CD4-positive, CD25-positive, alpha-beta regulatory T cell (primary cell): ENCODE measurements around the gene HK1. TPM values are rescaled to one million over a fixed set of nuclear protein-coding genes. Genes with fewer than 3 reads are reported as not detected.
A peak's percentile ranks its signal among the peaks of the same experiment; 100 is the strongest.

Experiments used
- ATAC-seq, 2 donors: fragments of 150-1000 bp; cut with Tn5 transposase; one replicate each; pipeline ENCODE4 v1.10.0; 2021; ENCODE audit warnings: low read depth in 2 of 2, moderate number of reproducible peaks in 2 of 2, moderate library complexity in 1 of 2
- DNase-seq, 3 donors: peaks; one replicate each; pipeline versions ENCODE4 v3.0.0 to v3.0.0-alpha.2; 2012 to 2022; ENCODE audit warnings: mixed read lengths in 1 of 3
- H3K27ac ChIP-seq: one replicate; pipeline ENCODE4 v1.7.0; 2013; ENCODE audit warnings: mild to moderate bottlenecking, low read length; ENCODE audit not compliant: insufficient read depth, poor library complexity, severe bottlenecking
- H3K27me3 ChIP-seq: one replicate; pipeline ENCODE4 v1.7.0; 2013; ENCODE audit warnings: low read length; ENCODE audit not compliant: control insufficient read depth, insufficient read depth
- H3K36me3 ChIP-seq: one replicate; pipeline ENCODE4 v1.7.0; 2013; ENCODE audit warnings: mild to moderate bottlenecking, low read length, moderate library complexity; ENCODE audit not compliant: control insufficient read depth, insufficient read depth
- H3K4me1 ChIP-seq: 2 replicates; pipeline ENCODE4 v1.7.0; 2013; ENCODE audit warnings: mild to moderate bottlenecking, low read length; ENCODE audit not compliant: insufficient read depth, control insufficient read depth, poor library complexity, severe bottlenecking
- H3K4me3 ChIP-seq: one replicate; pipeline ENCODE4 v1.7.0; 2013; ENCODE audit warnings: low read depth, mild to moderate bottlenecking, low read length, moderate library complexity
- H3K9me3 ChIP-seq, 2 experiments: 1 replicate in 1 of 2; 2 replicates in 1 of 2; pipeline ENCODE4 v1.7.0; 2013; ENCODE audit warnings: low read length in 2 of 2, mild to moderate bottlenecking in 1 of 2, moderate library complexity in 1 of 2; ENCODE audit not compliant: control insufficient read depth in 2 of 2
- H3K27ac Mint-ChIP-seq, 3 donors: one replicate each; pipeline ENCODE4 v1.8.0; 2020 to 2022; ENCODE audit warnings: mild to moderate bottlenecking in 3 of 3, mixed read lengths in 3 of 3, moderate library complexity in 2 of 3
- H3K27me3 Mint-ChIP-seq: one replicate; pipeline ENCODE4 v1.8.0; 2022; ENCODE audit warnings: mild to moderate bottlenecking, mixed read lengths
- H3K36me3 Mint-ChIP-seq: one replicate; pipeline ENCODE4 v1.8.0; 2020; ENCODE audit warnings: mixed read lengths
- H3K4me1 Mint-ChIP-seq, 4 donors: one replicate each; pipeline ENCODE4 v1.8.0; 2020 to 2022; ENCODE audit warnings: mixed read lengths in 4 of 4, mild to moderate bottlenecking in 1 of 4
- H3K4me3 Mint-ChIP-seq, 4 donors: one replicate each; pipeline ENCODE4 v1.8.0; 2020 to 2022; ENCODE audit warnings: mild to moderate bottlenecking in 4 of 4, mixed read lengths in 4 of 4, moderate library complexity in 3 of 4
- H3K9me3 Mint-ChIP-seq, 7 donors: one replicate each; pipeline ENCODE4 v1.8.0; 2020 to 2022; ENCODE audit warnings: mixed read lengths in 7 of 7, mild to moderate bottlenecking in 3 of 7, moderate library complexity in 2 of 7
- polyA plus RNA-seq, 4 donors: library from polyadenylated mRNA; unstranded; fragments of 300-500 nt; fragmentation: Illumina TruSeq; gene quantifications; one replicate each; pipeline ENCODE4 v1.2.3, GENCODE V29; 2021
- total RNA-seq: library from RNA; stranded (reverse); gene quantifications from one replicate; pipeline ENCODE4 v1.2.3, GENCODE V29; 2022

HK1 gene
- total and polyA plus RNA-seq, 5 donors from 2014 or later: 86.4 to 115 (median 102) TPM

DNA sequence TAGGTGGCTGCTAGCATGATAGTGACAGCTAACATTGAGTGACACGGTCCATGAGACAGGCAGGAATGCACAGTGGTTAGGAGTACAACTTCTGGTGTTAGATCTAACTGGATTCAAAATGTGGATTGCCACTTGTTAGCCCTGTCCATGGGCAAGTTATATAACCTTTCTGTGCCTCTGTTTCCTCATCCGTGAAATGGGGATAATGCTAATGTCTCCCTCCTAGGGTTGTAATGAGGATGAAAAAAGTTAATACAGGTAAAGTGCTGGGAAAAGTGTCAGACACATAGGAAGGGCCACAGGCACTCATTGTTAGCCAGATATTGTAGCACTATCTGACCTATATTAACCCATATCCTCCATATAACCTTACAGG, 96.6 kb downstream of the HK1 start:
- peaks cover 0 to 10% (median 10%) of the 10 kb centered on the region in 4 donors for H3K4me1 Mint-ChIP-seq
- H3K4me3 Mint-ChIP-seq: no peak overlapping the region
- no peaks in the 10 kb centered on the region for H3K27me3 Mint-ChIP-seq
- DNase-seq: no peak
- Histone ChIP-seq H3K4me3 (no peak overlapping the region), H3K9me3 (no peaks in the 10 kb centered on the region), H3K27ac (no peak overlapping the region), H3K4me1 (no peaks in the 10 kb centered on the region), H3K27me3 (no peaks in the 10 kb centered on the region), H3K36me3 (peaks cover 80% of the 10 kb centered on the region)
- peaks cover 52% of the 10 kb centered on the region for H3K36me3 Mint-ChIP-seq
- H3K27ac Mint-ChIP-seq: peak overlapping the region in 1 of 3 donors; percentile 86
- H3K9me3 Mint-ChIP-seq: no peaks in the 10 kb centered on the region
- ATAC-seq: no peak

DNA sequence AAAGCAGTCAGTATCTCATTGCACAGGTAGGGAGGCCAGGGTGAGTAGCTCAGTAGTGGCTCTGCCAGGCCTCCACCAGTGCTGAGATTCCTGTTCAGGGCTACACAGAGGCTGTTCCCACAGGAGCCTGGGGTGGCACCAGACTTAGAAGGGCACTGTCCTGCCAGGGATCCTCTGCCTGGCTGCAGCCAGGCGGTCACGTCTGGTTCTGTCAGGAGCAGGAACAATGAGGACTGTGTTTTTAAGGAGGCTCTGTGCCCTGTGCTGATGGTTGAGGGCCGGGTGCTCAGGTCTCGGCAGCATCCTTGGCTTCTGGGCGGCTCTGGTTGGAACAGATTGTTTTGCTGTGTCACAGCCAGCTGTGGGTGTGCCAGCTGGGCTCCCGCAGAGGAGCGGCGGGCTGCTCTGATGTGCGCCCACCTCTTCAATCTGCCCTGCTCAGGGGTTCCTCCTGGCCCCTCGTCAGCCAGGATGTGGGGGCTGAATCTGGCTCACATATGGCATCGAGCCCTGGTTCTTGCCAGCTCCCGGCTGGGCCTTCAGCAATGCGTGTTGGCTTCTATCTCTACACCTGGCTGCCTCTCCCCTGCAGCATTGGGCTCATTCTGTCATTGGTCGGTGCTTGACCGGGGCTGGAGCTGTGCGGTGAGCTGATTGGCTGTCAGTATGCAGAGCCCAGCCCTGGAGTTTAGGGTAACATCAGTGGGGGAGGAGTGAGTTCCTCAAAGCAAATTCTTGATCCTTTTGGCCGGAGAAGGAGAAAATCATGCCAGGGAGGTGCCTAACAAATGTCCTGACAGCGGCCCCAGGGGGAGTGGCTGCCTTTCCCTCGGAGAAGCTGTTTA, 97.2 kb downstream of the HK1 start:
- Mint-ChIP-seq H3K4me1 (peaks cover 0 to 10% (median 6%) of the 10 kb centered on the region in 4 donors), H3K27ac (peak overlapping the region in 2 of 3 donors; percentile 8 to 83), H3K4me3 (no peak overlapping the region), H3K27me3 (no peaks in the 10 kb centered on the region), H3K36me3 (peaks cover 51% of the 10 kb centered on the region), H3K9me3 (no peaks in the 10 kb centered on the region)
- ATAC-seq: no peak
- H3K9me3 ChIP-seq: no peaks in the 10 kb centered on the region
- H3K4me3 ChIP-seq: no peak overlapping the region
- DNase-seq: no peak
- no peak overlapping the region for H3K27ac ChIP-seq
- H3K27me3 ChIP-seq: no peaks in the 10 kb centered on the region
- no peaks in the 10 kb centered on the region for H3K4me1 ChIP-seq
- peaks cover 80% of the 10 kb centered on the region for H3K36me3 ChIP-seq

- peaks cover 79% of the 10 kb centered on the region for H3K36me3 ChIP-seq
- no peak for ATAC-seq
- H3K4me1 ChIP-seq: no peaks in the 10 kb centered on the region
- Mint-ChIP-seq H3K36me3 (peaks cover 41% of the 10 kb centered on the region), H3K27me3 (no peaks in the 10 kb centered on the region), H3K27ac (no peak overlapping the region), H3K4me1 (peaks cover 0 to 8% (median 4%) of the 10 kb centered on the region in 4 donors), H3K4me3 (no peak overlapping the region), H3K9me3 (no peaks in the 10 kb centered on the region)
- no peaks in the 10 kb centered on the region for H3K9me3 ChIP-seq
- H3K27ac ChIP-seq: no peak overlapping the region
- no peak for DNase-seq
- no peaks in the 10 kb centered on the region for H3K27me3 ChIP-seq
- H3K4me3 ChIP-seq: no peak overlapping the region
These were observed 98.4 kb downstream of the HK1 start for GRCh38 chr10:69376662-69377061.

DNA sequence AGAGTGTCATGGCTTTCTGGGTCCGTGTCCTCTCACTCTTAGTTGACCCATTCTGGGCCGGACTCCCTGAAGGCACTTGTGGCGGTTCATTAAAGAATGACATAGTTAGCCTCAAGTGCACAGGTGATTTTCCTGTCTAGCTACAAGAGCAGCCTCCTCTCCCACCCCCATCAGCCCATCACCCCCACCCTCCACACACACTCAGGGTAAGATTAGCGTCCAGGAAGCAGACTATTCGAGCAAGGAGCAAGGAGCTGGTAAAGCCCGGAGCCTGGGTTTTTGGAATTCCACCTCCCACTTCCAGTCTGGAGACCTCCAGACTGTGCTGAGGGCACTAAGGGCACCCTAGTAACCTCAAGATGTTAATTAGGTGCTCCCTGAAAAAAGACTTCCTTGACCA, 98.9 kb downstream of the HK1 start:
- no peaks in the 10 kb centered on the region for H3K9me3 Mint-ChIP-seq
- peak overlapping the region in 1 of 3 donors; percentile 11 for H3K27ac Mint-ChIP-seq
- H3K4me3 Mint-ChIP-seq: no peak overlapping the region
- peaks cover 0 to 8% (median 2%) of the 10 kb centered on the region in 4 donors for H3K4me1 Mint-ChIP-seq
- peaks cover 81% of the 10 kb centered on the region for H3K36me3 ChIP-seq
- peaks cover 36% of the 10 kb centered on the region for H3K36me3 Mint-ChIP-seq
- H3K27ac ChIP-seq: no peak overlapping the region
- DNase-seq (no peak), ATAC-seq (no peak)
- H3K27me3 ChIP-seq: no peaks in the 10 kb centered on the region
- no peak overlapping the region for H3K4me3 ChIP-seq
- H3K4me1 ChIP-seq: no peaks in the 10 kb centered on the region
- H3K9me3 ChIP-seq: no peaks in the 10 kb centered on the region
- H3K27me3 Mint-ChIP-seq: no peaks in the 10 kb centered on the region

- DNase-seq (no peak), ATAC-seq (no peak)
- no peak overlapping the region for H3K4me3 Mint-ChIP-seq
- no peaks in the 10 kb centered on the region for H3K27me3 Mint-ChIP-seq
- Histone ChIP-seq H3K4me1 (no peaks in the 10 kb centered on the region), H3K36me3 (peaks cover 82% of the 10 kb centered on the region), H3K27ac (no peak overlapping the region), H3K27me3 (no peaks in the 10 kb centered on the region), H3K9me3 (no peaks in the 10 kb centered on the region), H3K4me3 (no peak overlapping the region)
- H3K9me3 Mint-ChIP-seq: no peaks in the 10 kb centered on the region
- peaks cover 37% of the 10 kb centered on the region for H3K36me3 Mint-ChIP-seq
- H3K4me1 Mint-ChIP-seq: peaks cover 0 to 8% (median 1%) of the 10 kb centered on the region in 4 donors
- peak overlapping the region; percentile 23 to 77 (median 46) for H3K27ac Mint-ChIP-seq
These were observed 99.6 kb downstream of the HK1 start for GRCh38 chr10:69377933-69378332.

- Histone ChIP-seq H3K27me3 (no peaks in the 10 kb centered on the region), H3K4me1 (no peaks in the 10 kb centered on the region), H3K4me3 (no peak overlapping the region), H3K9me3 (no peaks in the 10 kb centered on the region), H3K36me3 (peaks cover 87% of the 10 kb centered on the region), H3K27ac (no peak overlapping the region)
- H3K4me1 Mint-ChIP-seq: peaks cover 0 to 4% (median 0%) of the 10 kb centered on the region in 4 donors
- no peaks in the 10 kb centered on the region for H3K27me3 Mint-ChIP-seq
- H3K4me3 Mint-ChIP-seq: no peak overlapping the region
- DNase-seq (no peak), ATAC-seq (no peak)
- peak overlapping the region in 1 of 3 donors; percentile 20 for H3K27ac Mint-ChIP-seq
- no peaks in the 10 kb centered on the region for H3K9me3 Mint-ChIP-seq
- H3K36me3 Mint-ChIP-seq: peaks cover 47% of the 10 kb centered on the region
These were observed 101.5 kb downstream of the HK1 start for GRCh38 chr10:69379800-69380199.

GRCh38 chr10:69382382-69383117, 104.3 kb downstream of the HK1 start:
- Histone ChIP-seq H3K4me3 (no peak overlapping the region), H3K4me1 (no peaks in the 10 kb centered on the region), H3K9me3 (no peaks in the 10 kb centered on the region), H3K27me3 (no peaks in the 10 kb centered on the region), H3K36me3 (peaks cover 91% of the 10 kb centered on the region), H3K27ac (no peak overlapping the region)
- Mint-ChIP-seq H3K4me1 (peaks cover 0 to 2% (median 0%) of the 10 kb centered on the region in 4 donors), H3K4me3 (no peak overlapping the region), H3K27me3 (no peaks in the 10 kb centered on the region), H3K36me3 (peaks cover 59% of the 10 kb centered on the region), H3K27ac (peak overlapping the region in 1 of 3 donors; percentile 77), H3K9me3 (peaks cover 0 to 1% (median 0%) of the 10 kb centered on the region in 7 donors)
- DNase-seq (no peak), ATAC-seq (no peak)
